A549 (cell line): ENCODE data around the gene TMEM135. TPM values are rescaled to one million over a fixed set of nuclear protein-coding genes. Genes with fewer than 3 reads are reported as not detected.

Experiments used
- ATAC-seq, 2 experiments: fragments of 200-7000 bp in 1 of 2; fragments of >200 bp in 1 of 2; cut with Nextera tagmentation in 1 of 2; cut with Tn5 transposase in 1 of 2; 3 replicates each; pipeline versions ENCODE4 v1.8.0 to v1.9.1; 2018 to 2020; ENCODE audit warnings: mild to moderate bottlenecking in 1 of 2, moderate library complexity in 1 of 2
- CTCF ChIA-PET: fragments of 300-600 bp; sonication (Branson Sonifier 250); formaldehyde crosslinking; extraction: SDS; loops from one replicate; lab custom pipeline; 2021; ENCODE audit warnings: antibody characterized with exemption, inconsistent platforms; lab: Yijun Ruan, JAX
- POLR2A ChIA-PET: fragments of 350-600 bp; formaldehyde crosslinking; extraction: SDS; loops from one replicate; lab custom pipeline; 2021; ENCODE audit warnings: antibody characterized with exemption, inconsistent platforms; lab: Yijun Ruan, JAX
- DNase-seq, 2 experiments: peaks; one replicate each; pipeline versions ENCODE4 v3.0.0 to v3.0.0-alpha.2; 2011 to 2016; ENCODE audit warnings: low read depth in 1 of 2, low spot score in 1 of 2
- FAIRE-seq: peaks from 2 replicates; lab custom pipeline; 2011; peaks lifted over from hg19 to GRCh38; lab: Jason Lieb, UNC
- H3K27ac ChIP-seq, 2 experiments: fragments of >200 bp; sonication (Bioruptor Twin); formaldehyde crosslinking; 3 replicates each; pipeline ENCODE4 v1.5.1; 2016 to 2017
- H3K4me1 ChIP-seq: fragments of >200 bp; sonication (Bioruptor Twin); formaldehyde crosslinking; 3 replicates; pipeline ENCODE4 v1.6.1; 2016
- H3K4me2 ChIP-seq: fragments of >200 bp; sonication (Bioruptor Twin); formaldehyde crosslinking; 3 replicates; pipeline ENCODE4 v1.6.1; 2016
- H3K4me3 ChIP-seq: fragments of >200 bp; sonication (Bioruptor Twin); formaldehyde crosslinking; 3 replicates; pipeline ENCODE4 v1.5.1; 2016
- H3K9me3 ChIP-seq: fragments of >200 bp; sonication (Bioruptor Twin); formaldehyde crosslinking; 3 replicates; pipeline ENCODE4 v1.6.1; 2016
- CHD2 ChIP-seq: fragments of 150-350 bp; IDR thresholded peaks from 2 replicates; pipeline ENCODE4 v1.6.1; 2014; ENCODE audit warnings: low read length; ENCODE audit not compliant: partially characterized antibody
- EHF ChIP-seq: fragments of 250-450 bp; sonication (Bioruptor Pico); IDR thresholded peaks from 2 replicates; pipeline ENCODE4 v1.5.0; 2020; ENCODE audit warnings: mild to moderate bottlenecking
- HDAC2 ChIP-seq: fragments of 200-600 bp; sonication (generic); IDR thresholded peaks from 2 replicates; pipeline ENCODE4 v1.6.1; 2016
- HEYL ChIP-seq: fragments of 250-450 bp; sonication (Bioruptor Pico); IDR thresholded peaks from 2 replicates; pipeline ENCODE4 v1.8.0; 2021; ENCODE audit warnings: mild to moderate bottlenecking, moderate library complexity
- HOXB5 ChIP-seq: fragments of 250-450 bp; sonication (Bioruptor Pico); IDR thresholded peaks from 2 replicates; pipeline ENCODE4 v1.5.0; 2020; ENCODE audit warnings: mild to moderate bottlenecking, moderate library complexity
- NFE2L2 ChIP-seq: fragments of 150-350 bp; conservative IDR thresholded peaks from 2 replicates; pipeline ENCODE4 v1.6.1; 2014; ENCODE audit warnings: low read length
- PHF8 ChIP-seq: fragments of 200-600 bp; sonication (generic); IDR thresholded peaks from 2 replicates; pipeline ENCODE4 v1.6.1; 2016; ENCODE audit warnings: low read depth, mild to moderate bottlenecking, antibody characterized with exemption, moderate library complexity, borderline replicate concordance
- SREBF2 ChIP-seq: fragments of 450-650 bp; IDR thresholded peaks from 2 replicates; pipeline ENCODE4 v1.6.1; 2014; ENCODE audit warnings: mild to moderate bottlenecking, moderate library complexity
- TFCP2L1 ChIP-seq: fragments of 250-450 bp; sonication (Bioruptor Pico); IDR thresholded peaks from 2 replicates; pipeline ENCODE4 v1.5.0; 2021; ENCODE audit warnings: mild to moderate bottlenecking
- TP53 ChIP-seq: fragments of 250-450 bp; sonication (Bioruptor Pico); IDR thresholded peaks from 2 replicates; pipeline ENCODE4 v1.5.0; 2021; ENCODE audit warnings: mild to moderate bottlenecking, moderate library complexity
- ZNF302 ChIP-seq: fragments of 250-450 bp; sonication (Bioruptor Pico); IDR thresholded peaks from 2 replicates; pipeline ENCODE4 v1.9.0; 2021; ENCODE audit warnings: inconsistent platforms, mild to moderate bottlenecking, moderate library complexity
- ZSCAN20 ChIP-seq: fragments of 250-450 bp; sonication (Bioruptor Pico); IDR thresholded peaks from 2 replicates; pipeline ENCODE4 v1.8.0; 2022; ENCODE audit warnings: mild to moderate bottlenecking, moderate library complexity
- WGBS: methylation state at CpG from one replicate; pipeline ENCODE4 v1.1.6; 2017; ENCODE audit errors: missing lambda C conversion rate; 5-methylcytosine and 5-hydroxymethylcytosine counted together
- polyA plus RNA-seq, 4 experiments: library from polyadenylated mRNA; depleted of rRNA in 3 of 4; stranded (reverse); fragments of >200 nt; fragmentation: RNase III in 1 of 4; extraction: RNeasy Plus Mini Kit Qiagen cat#74134 plus additional on column Dnase treatment in 1 of 4; gene quantifications; 2 replicates in 3 of 4; 3 replicates in 1 of 4; pipeline ENCODE4 v1.2.3, GENCODE V29; 2011 to 2017
- TF ChIP-seq, protein P1 (sequence below): fragments of >200 bp; sonication (Bioruptor Twin); formaldehyde crosslinking; IDR thresholded peaks from 3 replicates; pipeline ENCODE4 v1.5.1; 2016
- TF ChIP-seq, protein P2 (sequence below): fragments of 250-450 bp; sonication (Bioruptor Pico); IDR thresholded peaks from 2 replicates; pipeline ENCODE4 v1.5.0; 2021; ENCODE audit warnings: mild to moderate bottlenecking, moderate library complexity, borderline replicate concordance
- TF ChIP-seq, protein P3 (sequence below): fragments of 200-600 bp; sonication (generic); IDR thresholded peaks from 2 replicates; pipeline ENCODE4 v1.6.1; 2016; ENCODE audit warnings: antibody characterized with exemption, mild to moderate bottlenecking, moderate library complexity
- TF ChIP-seq, protein P4 (sequence below): fragments of >200 bp; sonication (Bioruptor Twin); formaldehyde crosslinking; IDR thresholded peaks from 2 replicates; pipeline ENCODE4 v1.6.1; 2016
- TF ChIP-seq, protein P5 (sequence below): IDR thresholded peaks from 2 replicates; pipeline ENCODE4 v1.6.1; 2012
- TF ChIP-seq, protein P6 (sequence below): fragments of 450-650 bp; IDR thresholded peaks from 2 replicates; pipeline ENCODE4 v1.6.1; 2014; ENCODE audit warnings: antibody characterized with exemption

Gene TMEM135
- polyA plus RNA-seq, 2 of the 4 experiments (the other 2 are of a cell fraction): 18.4 to 18.5 TPM

DNA sequence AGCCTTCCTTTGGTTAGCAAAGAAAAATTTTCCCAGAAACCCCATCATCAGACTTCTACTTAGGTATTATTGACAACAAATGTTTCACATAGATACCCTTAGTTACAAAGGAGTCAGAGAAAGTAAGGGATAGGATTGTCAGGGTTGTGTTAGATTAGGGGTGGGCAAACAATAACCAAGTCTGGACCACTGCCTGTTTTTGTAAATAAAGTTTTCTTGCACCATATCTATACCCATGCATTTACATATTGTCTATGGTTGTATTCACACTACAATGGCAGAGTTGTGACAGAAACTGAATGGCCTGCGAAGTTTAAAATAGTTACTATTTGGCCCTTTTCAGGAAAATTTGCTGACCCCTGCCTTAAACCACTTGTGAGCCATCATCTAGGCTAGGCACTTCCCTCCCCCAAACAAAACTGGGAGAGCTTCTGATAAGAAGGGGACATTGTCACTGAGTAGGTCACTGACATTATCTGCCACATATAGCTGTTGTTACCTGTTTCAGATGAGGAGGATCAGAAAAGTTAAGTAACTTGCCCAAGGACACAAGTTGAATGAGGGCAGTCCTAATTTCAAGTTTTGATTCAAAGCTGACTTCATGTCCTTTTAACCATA lies 40.7 kb upstream of the TMEM135 start:
- H3K27ac ChIP-seq: no peak overlapping the region
- ATAC-seq (no peak), DNase-seq (no peak), FAIRE-seq (no peak)
- H3K4me2 ChIP-seq: no peak overlapping the region
- ChIA-PET CTCF (interaction anchor here (0.6 to 3.4 kb wide), 7 partner anchors 59 to 296 kb away, joined by 3 to 13 read pairs (median 4); no protein-coding TSS in a partner anchor), POLR2A (interaction anchor here (1.1 kb wide), 1 partner anchor 41 kb away, joined by 3 read pairs; the partner anchor contains the start of gene TMEM135)
- peaks cover 6% of the 10 kb centered on the region; the same call in 1 of the 3 replicates for H3K4me1 ChIP-seq
- WGBS: 88% methylated on average over 1 of the region's 1 CpG
- no peaks in the 10 kb centered on the region for H3K9me3 ChIP-seq
- H3K4me3 ChIP-seq: no peak overlapping the region
- TF ChIP-seq, protein P1, sequence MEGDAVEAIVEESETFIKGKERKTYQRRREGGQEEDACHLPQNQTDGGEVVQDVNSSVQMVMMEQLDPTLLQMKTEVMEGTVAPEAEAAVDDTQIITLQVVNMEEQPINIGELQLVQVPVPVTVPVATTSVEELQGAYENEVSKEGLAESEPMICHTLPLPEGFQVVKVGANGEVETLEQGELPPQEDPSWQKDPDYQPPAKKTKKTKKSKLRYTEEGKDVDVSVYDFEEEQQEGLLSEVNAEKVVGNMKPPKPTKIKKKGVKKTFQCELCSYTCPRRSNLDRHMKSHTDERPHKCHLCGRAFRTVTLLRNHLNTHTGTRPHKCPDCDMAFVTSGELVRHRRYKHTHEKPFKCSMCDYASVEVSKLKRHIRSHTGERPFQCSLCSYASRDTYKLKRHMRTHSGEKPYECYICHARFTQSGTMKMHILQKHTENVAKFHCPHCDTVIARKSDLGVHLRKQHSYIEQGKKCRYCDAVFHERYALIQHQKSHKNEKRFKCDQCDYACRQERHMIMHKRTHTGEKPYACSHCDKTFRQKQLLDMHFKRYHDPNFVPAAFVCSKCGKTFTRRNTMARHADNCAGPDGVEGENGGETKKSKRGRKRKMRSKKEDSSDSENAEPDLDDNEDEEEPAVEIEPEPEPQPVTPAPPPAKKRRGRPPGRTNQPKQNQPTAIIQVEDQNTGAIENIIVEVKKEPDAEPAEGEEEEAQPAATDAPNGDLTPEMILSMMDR: no peak
- TF ChIP-seq TFCP2L1 (no peak), HEYL (CRISPR knock-in tag) (no peak), SREBF2 (no peak), HOXB5 (no peak), HDAC2 (no peak), EHF (CRISPR knock-in tag) (no peak), TP53 (no peak), ZNF302 (CRISPR knock-in tag) (no peak), CHD2 (no peak), PHF8 (no peak), NFE2L2 (no peak), ZSCAN20 (CRISPR knock-in tag) (no peak)
- TF ChIP-seq, protein P2, sequence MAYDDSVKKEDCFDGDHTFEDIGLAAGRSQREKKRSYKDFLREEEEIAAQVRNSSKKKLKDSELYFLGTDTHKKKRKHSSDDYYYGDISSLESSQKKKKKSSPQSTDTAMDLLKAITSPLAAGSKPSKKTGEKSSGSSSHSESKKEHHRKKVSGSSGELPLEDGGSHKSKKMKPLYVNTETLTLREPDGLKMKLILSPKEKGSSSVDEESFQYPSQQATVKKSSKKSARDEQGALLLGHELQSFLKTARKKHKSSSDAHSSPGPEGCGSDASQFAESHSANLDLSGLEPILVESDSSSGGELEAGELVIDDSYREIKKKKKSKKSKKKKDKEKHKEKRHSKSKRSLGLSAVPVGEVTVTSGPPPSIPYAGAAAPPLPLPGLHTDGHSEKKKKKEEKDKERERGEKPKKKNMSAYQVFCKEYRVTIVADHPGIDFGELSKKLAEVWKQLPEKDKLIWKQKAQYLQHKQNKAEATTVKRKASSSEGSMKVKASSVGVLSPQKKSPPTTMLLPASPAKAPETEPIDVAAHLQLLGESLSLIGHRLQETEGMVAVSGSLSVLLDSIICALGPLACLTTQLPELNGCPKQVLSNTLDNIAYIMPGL: no peak
- TF ChIP-seq, protein P3, sequence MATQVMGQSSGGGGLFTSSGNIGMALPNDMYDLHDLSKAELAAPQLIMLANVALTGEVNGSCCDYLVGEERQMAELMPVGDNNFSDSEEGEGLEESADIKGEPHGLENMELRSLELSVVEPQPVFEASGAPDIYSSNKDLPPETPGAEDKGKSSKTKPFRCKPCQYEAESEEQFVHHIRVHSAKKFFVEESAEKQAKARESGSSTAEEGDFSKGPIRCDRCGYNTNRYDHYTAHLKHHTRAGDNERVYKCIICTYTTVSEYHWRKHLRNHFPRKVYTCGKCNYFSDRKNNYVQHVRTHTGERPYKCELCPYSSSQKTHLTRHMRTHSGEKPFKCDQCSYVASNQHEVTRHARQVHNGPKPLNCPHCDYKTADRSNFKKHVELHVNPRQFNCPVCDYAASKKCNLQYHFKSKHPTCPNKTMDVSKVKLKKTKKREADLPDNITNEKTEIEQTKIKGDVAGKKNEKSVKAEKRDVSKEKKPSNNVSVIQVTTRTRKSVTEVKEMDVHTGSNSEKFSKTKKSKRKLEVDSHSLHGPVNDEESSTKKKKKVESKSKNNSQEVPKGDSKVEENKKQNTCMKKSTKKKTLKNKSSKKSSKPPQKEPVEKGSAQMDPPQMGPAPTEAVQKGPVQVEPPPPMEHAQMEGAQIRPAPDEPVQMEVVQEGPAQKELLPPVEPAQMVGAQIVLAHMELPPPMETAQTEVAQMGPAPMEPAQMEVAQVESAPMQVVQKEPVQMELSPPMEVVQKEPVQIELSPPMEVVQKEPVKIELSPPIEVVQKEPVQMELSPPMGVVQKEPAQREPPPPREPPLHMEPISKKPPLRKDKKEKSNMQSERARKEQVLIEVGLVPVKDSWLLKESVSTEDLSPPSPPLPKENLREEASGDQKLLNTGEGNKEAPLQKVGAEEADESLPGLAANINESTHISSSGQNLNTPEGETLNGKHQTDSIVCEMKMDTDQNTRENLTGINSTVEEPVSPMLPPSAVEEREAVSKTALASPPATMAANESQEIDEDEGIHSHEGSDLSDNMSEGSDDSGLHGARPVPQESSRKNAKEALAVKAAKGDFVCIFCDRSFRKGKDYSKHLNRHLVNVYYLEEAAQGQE: no peak
- TF ChIP-seq, protein P4, sequence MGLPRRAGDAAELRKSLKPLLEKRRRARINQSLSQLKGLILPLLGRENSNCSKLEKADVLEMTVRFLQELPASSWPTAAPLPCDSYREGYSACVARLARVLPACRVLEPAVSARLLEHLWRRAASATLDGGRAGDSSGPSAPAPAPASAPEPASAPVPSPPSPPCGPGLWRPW: no peak
- TF ChIP-seq, protein P5, sequence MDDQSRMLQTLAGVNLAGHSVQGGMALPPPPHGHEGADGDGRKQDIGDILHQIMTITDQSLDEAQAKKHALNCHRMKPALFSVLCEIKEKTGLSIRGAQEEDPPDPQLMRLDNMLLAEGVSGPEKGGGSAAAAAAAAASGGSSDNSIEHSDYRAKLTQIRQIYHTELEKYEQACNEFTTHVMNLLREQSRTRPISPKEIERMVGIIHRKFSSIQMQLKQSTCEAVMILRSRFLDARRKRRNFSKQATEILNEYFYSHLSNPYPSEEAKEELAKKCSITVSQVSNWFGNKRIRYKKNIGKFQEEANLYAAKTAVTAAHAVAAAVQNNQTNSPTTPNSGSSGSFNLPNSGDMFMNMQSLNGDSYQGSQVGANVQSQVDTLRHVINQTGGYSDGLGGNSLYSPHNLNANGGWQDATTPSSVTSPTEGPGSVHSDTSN: no peak
- TF ChIP-seq, protein P6, sequence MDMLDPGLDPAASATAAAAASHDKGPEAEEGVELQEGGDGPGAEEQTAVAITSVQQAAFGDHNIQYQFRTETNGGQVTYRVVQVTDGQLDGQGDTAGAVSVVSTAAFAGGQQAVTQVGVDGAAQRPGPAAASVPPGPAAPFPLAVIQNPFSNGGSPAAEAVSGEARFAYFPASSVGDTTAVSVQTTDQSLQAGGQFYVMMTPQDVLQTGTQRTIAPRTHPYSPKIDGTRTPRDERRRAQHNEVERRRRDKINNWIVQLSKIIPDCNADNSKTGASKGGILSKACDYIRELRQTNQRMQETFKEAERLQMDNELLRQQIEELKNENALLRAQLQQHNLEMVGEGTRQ: no peak
